Measurements from ENCODE around the gene SLC22A23. TPM values are rescaled to one million over a fixed set of nuclear protein-coding genes. Genes with fewer than 3 reads are reported as not detected.

SLC22A23 gene
- total and polyA plus RNA-seq, 8 donors = 4.9 to 27.9 (median 14.2) TPM

- DNase-seq (no peak), ATAC-seq (peak in 1 of 4 donors; percentile 1), FAIRE-seq (no peak)
- peak overlapping the region in 2 of 4 donors; percentile 46 to 48 for H3K27ac ChIP-seq
- no peak overlapping the region for H3K4me3 ChIP-seq
- WGBS, 2 donors = 52 to 66% methylated on average over 9 of the region's 9 CpGs
- intact Hi-C loops (cut with DNase I) = no loop called here
- H3K27me3 ChIP-seq = no peaks in the 10 kb centered on the region
- no peaks in the 10 kb centered on the region for H3K36me3 ChIP-seq
- peaks cover 24 to 65% (median 51%) of the 10 kb centered on the region in 3 donors for H3K4me1 ChIP-seq
- no peaks in the 10 kb centered on the region for H3K9me3 ChIP-seq
- TF ChIP-seq CTCF (IDR thresholded peaks at IDR 0.05) = no peak
Measured at GRCh38 chr6:3406362-3406821, 50.5 kb downstream of the SLC22A23 start.

- no peaks in the 10 kb centered on the region for H3K36me3 ChIP-seq
- FAIRE-seq = no peak
- no peaks in the 10 kb centered on the region for H3K27me3 ChIP-seq
- ATAC-seq = peak in 3 of 4 donors; percentile 28 to 53 (median 29)
- H3K27ac ChIP-seq = peak overlapping the region in 2 of 4 donors; percentile 46 to 48
- H3K4me1 ChIP-seq = peaks cover 22 to 59% (median 44%) of the 10 kb centered on the region in 3 donors
- no peak for TF ChIP-seq CTCF (IDR thresholded peaks at IDR 0.05)
- no peak for DNase-seq
- no peak overlapping the region for H3K4me3 ChIP-seq
- H3K9me3 ChIP-seq = no peaks in the 10 kb centered on the region
- intact Hi-C loops (cut with DNase I) = no loop called here
Measured at GRCh38 chr6:3405679-3406078, 51.2 kb downstream of the SLC22A23 start.

- H3K27ac ChIP-seq = peak overlapping the region in 1 of 4 donors; percentile 48
- no peaks in the 10 kb centered on the region for H3K9me3 ChIP-seq
- no peak overlapping the region for H3K4me3 ChIP-seq
- FAIRE-seq = no peak
- intact Hi-C loops (cut with DNase I) = no loop called here
- no peak for DNase-seq
- peaks cover 17 to 58% (median 44%) of the 10 kb centered on the region in 3 donors for H3K4me1 ChIP-seq
- no peak for TF ChIP-seq CTCF (IDR thresholded peaks at IDR 0.05)
- ATAC-seq = no peak
- WGBS, 2 donors = 92 to 93% methylated on average over 11 of the region's 11 CpGs
- H3K36me3 ChIP-seq = no peaks in the 10 kb centered on the region
- H3K27me3 ChIP-seq = no peaks in the 10 kb centered on the region
Measured at GRCh38 chr6:3405182-3405518, 51.7 kb downstream of the SLC22A23 start.

GRCh38 chr6:3403238-3404173 lies 53.3 kb downstream of the SLC22A23 start:
- no peaks in the 10 kb centered on the region for H3K27me3 ChIP-seq
- H3K9me3 ChIP-seq = no peaks in the 10 kb centered on the region
- intact Hi-C loops (cut with DNase I) = loop anchor here in 1 of 3 donors (5.0 kb wide), 1 partner anchor 41 kb away; no protein-coding TSS in a partner anchor
- peak overlapping the region; percentile 56 to 76 (median 65) for H3K27ac ChIP-seq
- no peaks in the 10 kb centered on the region for H3K36me3 ChIP-seq
- H3K4me1 ChIP-seq = peaks cover 16 to 72% (median 57%) of the 10 kb centered on the region in 3 donors
- no peak overlapping the region for H3K4me3 ChIP-seq
- ATAC-seq (peak; percentile 89 to 97 (median 92)), DNase-seq (peak in 5 of 6 donors; percentile 80 to 91 (median 88)), FAIRE-seq (no peak)
- WGBS, 2 donors = 32 to 35% methylated on average over 13 of the region's 13 CpGs
- no peak for TF ChIP-seq CTCF (IDR thresholded peaks at IDR 0.05)
